GM18505 (cell line): ENCODE data around the gene PARVG.

Experiments used
- ATAC-seq: cut with Tn5 transposase; IDR thresholded peaks from one replicate; pipeline ENCODE4 v1.9.1; 2021; ENCODE audit not compliant: unreplicated experiment
- POLR2A ChIP-seq: IDR thresholded peaks from 4 replicates; pipeline ENCODE4 v1.6.1; 2011; ENCODE audit warnings: borderline replicate concordance; ENCODE audit not compliant: insufficient read depth, insufficient read length; ENCODE audit errors: extremely low read depth

The PARVG gene

DNA sequence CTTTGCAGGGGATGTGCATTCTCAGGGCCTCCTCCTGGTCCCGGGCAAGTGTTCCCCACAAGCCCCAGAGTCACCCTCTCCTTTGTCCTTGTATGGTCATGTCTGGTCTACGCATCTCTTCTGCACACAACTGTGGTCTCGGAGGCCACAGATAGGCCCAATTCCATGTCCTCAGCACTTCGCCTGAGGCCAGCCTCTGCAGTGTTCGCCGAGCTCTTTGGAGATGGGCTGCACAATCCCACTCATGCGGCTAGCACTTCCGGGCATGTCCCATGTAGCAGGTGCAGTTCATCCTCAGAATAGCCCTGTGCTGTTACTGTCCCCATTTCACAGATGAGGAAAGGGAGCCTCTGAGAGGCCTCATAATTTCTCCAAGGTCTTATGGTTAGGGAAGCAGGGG, 7.6 kb downstream of the PARVG start:
- no peak for ATAC-seq
- TF ChIP-seq POLR2A: no peak

DNA sequence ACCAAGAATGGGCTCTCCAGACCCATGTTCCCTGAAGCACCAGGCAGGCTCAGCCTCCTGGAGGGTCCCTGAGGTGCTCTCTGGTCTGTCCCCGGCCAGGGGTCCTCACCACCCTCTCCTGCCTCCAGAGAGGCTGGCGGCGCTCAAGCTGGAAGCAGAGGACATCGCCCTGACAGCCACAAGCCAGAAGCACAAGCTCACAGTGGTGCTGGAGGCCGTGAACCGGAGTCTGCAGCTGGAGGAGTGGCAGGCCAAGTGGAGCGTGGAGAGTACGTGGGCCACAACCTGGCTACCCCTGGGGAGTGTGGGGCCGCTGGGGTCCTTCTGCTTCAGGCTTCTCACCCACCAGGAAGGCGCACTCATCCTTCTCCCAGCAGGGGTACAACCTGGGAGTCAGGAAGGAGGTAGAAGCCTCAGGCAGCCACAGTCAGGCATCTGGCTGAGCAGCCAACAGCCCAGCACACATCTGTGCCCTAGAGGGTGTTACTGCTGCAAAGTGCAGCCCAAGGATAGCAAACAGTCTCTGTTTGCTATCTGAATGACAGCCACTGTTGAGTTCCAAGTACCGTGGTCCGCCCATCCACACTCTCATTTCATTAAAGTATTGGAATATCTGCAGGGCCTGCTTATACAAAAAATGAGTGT, 8.4 kb downstream of the PARVG start:
- no peak for ATAC-seq
- no peak for TF ChIP-seq POLR2A

DNA sequence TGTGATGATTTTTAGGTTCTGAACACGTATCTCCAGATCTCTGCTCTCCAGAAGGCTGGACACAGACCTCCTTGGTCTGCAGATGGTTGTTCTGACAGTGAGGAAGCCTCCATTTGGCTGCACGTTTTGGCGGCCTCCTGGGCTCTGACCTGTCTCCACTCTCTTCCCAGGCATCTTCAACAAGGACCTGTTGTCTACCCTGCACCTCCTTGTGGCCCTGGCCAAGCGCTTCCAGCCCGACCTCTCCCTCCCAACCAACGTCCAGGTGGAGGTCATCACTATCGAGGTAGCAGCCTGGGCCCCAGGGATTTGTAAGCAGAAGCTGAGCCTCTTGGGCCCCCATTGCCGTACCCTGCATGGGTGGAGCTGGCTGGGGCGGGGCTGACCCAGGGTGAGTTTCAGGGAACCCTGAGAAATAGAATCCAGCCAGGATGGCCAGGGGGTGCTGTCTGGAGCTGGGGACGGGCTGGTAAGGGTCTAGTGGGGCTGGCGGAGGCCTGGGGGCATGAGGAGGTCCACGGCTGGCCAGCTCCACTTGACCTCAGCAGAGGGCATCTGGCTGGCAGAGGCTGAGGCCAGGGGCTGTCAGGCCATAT, 9.8 kb downstream of the PARVG start:
- peak; percentile 25 for TF ChIP-seq POLR2A
- no peak for ATAC-seq

DNA sequence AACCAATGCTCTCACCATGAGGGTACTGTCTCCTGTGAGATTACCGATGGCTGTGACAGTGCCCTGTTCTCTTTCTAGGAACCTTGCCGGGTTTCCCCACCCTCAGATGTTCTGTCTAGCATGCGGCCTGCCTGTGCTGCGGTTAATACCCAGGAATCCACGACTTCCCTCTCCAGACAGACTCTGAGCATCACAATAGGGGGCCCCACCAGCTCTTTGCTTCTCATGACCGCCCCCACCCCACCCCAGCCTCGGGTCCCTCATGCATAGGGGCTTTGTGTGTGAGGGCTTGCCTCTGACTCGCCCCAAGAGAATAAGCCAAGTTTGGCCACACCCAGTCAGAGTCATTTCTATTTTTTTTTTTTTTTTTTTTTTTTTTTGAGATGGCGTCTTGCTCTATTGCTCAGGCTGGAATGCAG, 10.3 kb downstream of the PARVG start:
- TF ChIP-seq POLR2A: no peak
- ATAC-seq: no peak

DNA sequence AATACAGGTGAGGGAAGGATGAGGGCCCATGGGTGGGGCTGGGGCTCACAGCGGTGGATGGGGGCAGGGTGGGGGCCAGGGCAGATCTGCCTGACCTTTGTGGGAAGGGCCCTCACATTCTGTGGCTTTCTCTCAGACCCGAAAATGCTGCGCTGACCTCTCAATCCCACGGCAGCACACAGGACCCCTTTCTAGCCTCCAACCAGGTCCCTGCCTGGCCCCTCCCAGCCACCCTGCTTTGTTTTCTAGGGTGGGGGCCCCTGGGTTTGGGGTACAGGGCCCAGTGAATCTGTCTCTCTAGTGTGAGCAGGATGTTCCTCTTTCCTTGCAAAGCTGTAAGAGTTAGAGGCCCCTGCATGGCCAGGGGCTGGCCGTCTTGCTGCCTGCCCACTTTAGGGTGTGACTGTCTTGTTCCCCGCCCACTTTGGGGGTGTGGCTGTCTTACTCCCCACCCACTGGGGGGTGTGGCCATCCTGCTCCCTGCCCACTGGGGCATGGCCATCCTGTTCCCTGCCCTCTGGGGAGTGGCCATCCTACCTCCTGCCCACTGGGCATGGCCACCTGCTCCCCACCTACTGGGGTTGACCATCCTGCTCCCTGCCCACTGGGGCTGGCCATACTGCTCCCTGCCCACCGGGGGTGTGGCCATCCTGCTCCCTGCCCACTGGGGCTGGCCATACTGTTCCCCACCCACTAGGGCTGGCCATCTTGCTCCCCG, 11.5 kb downstream of the PARVG start:
- no peak for ATAC-seq
- no peak for TF ChIP-seq POLR2A

DNA sequence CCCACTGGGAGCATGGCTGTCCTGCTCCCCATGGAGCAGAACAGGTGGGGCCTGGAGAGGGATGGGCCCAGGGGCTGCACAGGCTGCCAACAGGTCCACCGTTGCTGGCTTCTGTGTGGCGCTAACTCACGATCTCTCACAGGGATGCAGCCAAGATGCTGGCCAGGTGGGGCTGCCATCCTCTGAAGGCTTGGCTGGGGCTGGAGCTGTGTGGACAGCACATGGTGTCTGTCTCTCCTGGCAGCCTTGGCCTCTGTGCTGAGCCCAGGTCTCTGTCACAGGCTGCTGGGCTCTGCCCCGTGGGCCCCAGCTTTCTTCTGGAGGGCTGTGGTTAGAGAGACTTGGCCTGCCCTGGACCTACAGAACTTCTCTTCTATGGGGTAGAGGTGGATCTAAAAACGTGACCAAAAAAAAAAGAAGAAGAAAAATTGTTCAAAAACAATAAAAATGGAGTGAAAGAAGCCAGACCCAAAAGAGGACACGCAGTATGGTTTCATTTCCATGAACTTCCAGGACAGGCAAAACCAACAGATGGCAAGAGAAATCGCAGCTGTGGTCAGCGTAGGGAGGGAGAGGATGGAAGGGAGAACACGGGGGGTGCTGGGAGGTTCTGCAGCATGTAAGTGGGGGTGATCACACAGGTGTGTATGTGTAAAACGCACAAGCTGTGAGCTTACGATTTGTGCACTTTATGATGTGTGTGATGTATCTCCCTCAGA, 12.2 kb downstream of the PARVG start:
- ATAC-seq: no peak
- TF ChIP-seq POLR2A: no peak

DNA sequence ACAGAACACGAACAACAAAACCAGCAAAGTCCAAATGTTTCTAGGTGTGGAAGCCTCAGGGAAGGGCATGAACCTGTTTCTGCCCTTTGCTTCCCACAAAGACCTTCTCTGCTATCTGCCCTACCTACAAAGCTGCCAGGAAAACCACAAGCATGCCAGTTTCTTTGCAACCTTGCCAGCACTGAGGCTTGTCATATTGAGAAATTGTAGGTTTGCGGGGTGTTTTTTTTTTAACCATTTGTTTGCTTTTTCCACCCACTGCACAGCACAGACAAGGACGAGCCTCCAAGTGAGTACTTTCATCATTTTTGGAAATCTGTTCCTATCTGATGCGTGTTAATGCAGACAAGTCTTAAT, 12.8 kb downstream of the PARVG start:
- ATAC-seq: no peak
- TF ChIP-seq POLR2A: no peak

DNA sequence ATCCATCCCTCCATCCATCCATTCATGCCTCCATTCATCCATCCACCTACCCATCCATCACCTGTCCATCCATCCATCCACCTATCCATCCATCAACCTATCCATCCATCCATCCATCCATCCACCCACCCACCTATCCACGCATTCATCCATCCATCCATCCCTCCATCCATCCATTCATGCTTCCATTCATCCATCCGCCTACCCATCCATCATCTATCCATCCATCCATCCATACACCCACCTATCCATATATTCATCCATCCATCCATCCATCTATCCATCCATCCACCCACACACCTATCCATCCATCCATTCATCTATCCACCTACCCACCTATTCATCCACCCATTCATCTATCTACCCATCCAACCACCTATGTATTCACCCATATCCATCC, 13.8 kb downstream of the PARVG start:
- ATAC-seq: no peak
- TF ChIP-seq POLR2A: no peak

DNA sequence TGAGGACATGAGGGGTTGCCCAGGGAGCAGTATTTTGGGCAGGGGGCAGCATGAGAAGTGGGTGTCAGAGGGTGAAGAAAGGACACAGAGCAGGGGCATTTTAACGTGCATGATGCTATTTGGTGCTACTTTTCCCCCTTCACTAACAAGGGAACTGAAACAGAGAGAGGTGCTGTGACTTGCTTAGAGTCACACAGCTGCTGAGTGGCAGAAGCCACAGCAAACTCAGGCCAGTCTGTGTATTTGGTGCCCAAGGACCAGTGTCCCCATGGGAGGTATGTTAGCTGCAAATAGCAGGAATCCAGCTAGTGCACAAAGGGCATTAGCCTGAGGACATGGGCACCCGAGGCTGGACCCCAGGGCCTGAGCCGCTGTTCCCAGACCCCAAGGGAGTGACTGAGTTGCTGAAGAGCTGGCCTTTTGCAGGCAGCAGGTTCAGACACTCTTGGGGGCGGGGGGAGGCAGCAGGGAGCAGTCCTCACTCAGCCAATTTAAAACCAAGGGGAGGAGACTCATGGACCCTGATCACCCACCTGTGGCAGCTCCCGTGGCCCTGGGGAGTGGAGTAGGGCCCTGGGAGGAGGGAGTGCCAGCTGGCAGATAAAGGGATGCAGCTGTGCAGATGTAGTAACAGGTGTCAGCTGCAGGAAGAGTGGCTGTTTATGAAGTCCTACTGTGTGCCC, 14.6 kb downstream of the PARVG start:
- no peak for TF ChIP-seq POLR2A
- no peak for ATAC-seq

DNA sequence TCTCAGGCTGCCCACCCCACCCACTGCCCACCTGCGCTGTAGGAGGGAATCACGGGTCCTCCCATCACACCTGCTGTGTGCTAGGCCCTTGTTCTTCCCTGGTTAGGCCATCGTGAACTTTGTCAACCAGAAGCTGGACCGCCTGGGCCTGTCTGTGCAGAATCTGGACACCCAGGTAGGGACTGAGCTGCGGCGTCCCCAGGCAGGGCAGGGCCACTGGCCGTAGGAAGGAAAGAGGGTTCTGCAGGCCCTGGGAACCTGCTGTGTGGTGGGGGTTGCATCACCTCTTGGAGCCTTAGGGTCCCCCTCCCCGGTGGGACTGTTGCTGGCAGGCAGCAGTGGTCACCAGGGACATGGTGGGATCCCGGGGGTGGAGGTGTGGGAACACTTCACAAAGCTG, 15.5 kb downstream of the PARVG start:
- ATAC-seq: no peak
- TF ChIP-seq POLR2A: no peak

DNA sequence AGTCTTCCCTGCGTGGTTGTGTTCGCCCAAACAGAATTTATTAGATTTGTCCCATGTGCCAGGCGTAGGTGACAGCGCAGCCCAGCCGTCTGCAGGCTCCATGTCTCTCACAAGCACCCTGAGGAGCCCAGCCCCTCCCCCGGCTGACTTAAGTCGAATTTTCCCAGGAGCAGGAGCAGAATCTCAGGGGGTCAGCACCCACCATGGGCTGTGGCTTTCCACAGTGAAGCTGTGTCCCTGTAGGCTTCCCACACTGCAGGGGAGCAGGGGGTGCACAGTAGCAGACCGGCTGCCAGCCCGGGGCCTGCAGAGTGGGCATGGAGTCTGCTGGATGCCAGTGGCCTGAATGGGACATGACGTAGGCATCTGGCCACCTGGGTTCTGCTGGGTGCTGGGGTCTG, 16.0 kb downstream of the PARVG start:
- no peak for ATAC-seq

DNA sequence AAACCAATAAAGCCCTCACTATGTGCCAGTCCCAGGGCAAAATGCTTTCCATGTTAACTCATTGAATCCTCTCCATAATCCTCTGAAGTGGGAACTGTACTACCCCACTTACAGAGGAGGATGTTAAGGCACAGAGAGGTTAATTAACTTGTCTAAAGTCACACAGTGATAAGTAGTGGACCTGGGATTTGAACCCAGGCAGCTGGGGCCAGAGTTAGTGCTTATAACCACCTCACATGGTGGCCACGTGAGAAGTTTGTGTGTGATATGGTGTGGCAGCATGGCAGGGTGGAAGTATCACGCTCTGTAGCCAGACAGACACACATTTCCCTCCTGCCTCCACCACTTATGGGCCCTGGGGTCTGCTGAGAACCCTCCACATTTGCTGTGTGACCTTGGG, 16.5 kb downstream of the PARVG start:
- TF ChIP-seq POLR2A: no peak
- no peak for ATAC-seq

More for the DNA sequence above, 16.0 kb downstream of the PARVG start:
- TF ChIP-seq POLR2A: no peak

DNA sequence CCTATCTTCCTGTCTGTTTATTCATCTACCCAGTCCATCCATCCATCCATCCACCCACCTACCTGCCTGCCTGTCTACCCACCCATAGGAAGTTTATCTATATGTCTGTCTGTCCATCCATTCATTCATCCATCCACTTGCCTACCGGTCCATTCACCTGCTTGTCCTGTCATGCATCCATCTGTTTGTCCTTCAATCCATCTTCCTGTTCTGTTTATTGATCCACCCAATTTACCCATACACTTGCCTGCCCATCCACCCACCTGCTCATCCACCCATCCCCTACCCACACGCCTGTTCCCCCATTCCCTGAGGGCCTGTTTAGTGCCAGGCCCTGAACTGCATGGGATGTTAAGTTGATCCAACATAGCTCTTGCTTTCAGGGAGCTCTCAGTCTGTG, 18.4 kb downstream of the PARVG start:
- no peak for ATAC-seq
- no peak for TF ChIP-seq POLR2A
